Amniotic epithelial cell (primary cell): ENCODE data around the gene HOXD11.
A peak's percentile ranks its signal among the peaks of the same experiment; 100 is the strongest.

ENCODE experiments used
- DNase-seq: peaks from one replicate; pipeline ENCODE4 v3.0.0-alpha.2; 2010; ENCODE audit warnings: low read depth

Gene HOXD11

GRCh38 chr2:176081837-176082524 lies 25.1 kb upstream of the HOXD11 start:
- DNase-seq: no peak

DNA sequence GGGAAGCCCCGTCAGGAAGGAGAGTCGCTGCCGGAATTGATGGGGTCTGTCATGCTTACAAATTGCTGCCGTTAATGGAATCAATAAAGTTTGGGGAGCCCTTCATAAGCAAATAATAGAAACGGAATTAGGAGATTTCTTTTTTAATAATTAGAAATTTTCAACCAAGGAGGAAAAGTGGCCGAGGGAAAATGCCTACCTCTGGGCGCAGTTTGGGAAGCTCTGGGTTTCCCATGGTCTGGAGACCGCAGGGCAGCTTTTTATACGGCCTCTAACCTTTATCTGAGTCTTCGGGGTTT lies 24.6 kb upstream of the HOXD11 start:
- no peak for DNase-seq

- no peak for DNase-seq
These were observed 24.0 kb upstream of the HOXD11 start for GRCh38 chr2:176082824-176083751.

DNA sequence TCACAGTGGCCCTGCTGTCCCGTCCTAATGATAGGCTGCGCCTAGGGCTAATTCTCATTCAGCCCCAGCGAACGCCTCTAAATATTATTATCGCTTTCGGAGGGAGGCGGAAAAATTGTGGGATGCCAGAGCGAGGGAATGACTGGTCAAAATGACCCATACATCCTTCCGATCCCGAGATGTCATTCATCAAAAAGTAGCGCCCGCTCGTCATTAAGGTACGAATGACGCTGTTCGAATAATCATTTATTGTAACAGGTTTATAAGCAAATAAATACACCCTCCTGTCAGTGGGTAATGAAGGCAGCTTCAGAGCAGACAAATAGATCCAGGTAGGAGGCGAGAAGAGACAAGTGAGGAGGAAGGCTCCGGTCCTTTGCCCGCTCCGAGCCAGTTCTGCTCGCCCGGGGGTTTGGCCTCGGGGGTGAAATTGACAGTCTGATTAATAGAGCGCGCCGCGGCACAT lies 23.3 kb upstream of the HOXD11 start, which contains the start of gene EVX2:
TSS of gene EVX2 (minus strand) at position 167 of the 466 bp plus-strand sequence. CDS start 186 bp downstream, outside the sequence.
- no peak for DNase-seq

GRCh38 chr2:176084611-176085119 lies 22.4 kb upstream of the HOXD11 start:
- no peak for DNase-seq

- no peak for DNase-seq
These were observed 21.8 kb upstream of the HOXD11 start for GRCh38 chr2:176085120-176085788.

- DNase-seq: peak; percentile 30
These were observed 21.0 kb upstream of the HOXD11 start for GRCh38 chr2:176085861-176086771.

GRCh38 chr2:176087330-176088047 lies 19.6 kb upstream of the HOXD11 start:
- DNase-seq: no peak

GRCh38 chr2:176088048-176088936 lies 18.8 kb upstream of the HOXD11 start:
- peak; percentile 14 for DNase-seq

DNA sequence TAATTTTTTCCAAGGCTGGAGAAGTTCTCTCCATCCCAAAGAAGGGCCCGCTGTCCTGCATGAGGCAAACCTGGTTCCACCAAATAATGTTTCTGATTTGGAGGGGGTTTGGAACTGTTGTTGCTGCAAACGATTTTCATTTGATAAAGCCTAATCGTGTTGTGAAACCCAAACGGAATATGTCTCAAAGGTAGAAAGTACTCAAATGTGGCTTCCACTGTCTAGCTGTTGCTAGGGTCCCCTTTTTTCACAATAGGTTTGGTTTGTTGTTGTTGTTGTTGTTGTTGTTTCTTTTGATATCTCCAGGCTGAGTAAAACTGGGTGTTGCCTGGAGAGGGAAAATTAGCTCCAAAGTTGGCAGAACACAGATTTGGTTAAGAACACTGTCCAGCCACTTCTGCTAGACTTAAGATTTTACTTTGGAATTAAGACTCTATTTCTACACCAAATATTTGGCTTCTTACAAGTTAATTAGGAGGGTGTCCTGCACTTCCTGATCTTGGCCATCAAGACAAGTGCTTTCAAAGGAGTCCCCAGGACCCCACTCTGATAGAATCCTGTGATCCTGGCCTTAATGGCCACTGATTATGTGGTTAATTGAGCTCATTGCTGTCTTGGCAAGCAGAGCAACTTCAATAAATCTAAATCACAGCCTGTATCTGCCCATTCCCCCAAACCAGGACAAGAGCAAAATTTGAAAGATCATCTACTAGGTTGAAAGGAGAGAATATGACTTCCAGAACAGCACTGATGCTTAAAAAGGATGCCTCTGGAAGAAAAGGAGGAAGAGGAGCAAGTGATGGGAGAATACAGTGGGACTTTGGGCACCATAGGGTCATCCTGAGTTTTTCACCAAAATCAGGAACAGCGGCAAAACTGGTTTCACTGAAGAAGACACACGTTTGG lies 17.9 kb upstream of the HOXD11 start:
- no peak for DNase-seq

GRCh38 chr2:176089843-176090395 lies 17.2 kb upstream of the HOXD11 start:
- DNase-seq: no peak

DNA sequence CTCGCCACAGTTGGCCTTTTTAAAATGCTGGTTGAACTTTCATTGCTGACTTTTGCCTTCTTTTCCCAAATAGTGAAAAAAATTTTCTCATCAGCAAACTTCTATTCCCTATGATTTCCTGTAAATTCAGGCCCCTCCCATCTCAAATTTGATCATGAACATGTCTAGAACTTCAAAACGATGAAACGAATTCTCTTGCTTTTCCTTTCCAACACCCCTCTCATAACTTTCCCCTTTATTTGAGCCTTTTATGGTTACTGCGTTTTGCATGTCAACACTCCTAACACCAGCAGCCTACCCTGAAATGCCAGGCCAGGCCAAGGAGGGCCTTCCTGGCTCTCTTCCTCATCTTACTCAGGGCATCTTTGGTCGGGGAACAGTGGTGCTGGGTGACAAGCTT lies 16.2 kb upstream of the HOXD11 start:
- DNase-seq: no peak

DNA sequence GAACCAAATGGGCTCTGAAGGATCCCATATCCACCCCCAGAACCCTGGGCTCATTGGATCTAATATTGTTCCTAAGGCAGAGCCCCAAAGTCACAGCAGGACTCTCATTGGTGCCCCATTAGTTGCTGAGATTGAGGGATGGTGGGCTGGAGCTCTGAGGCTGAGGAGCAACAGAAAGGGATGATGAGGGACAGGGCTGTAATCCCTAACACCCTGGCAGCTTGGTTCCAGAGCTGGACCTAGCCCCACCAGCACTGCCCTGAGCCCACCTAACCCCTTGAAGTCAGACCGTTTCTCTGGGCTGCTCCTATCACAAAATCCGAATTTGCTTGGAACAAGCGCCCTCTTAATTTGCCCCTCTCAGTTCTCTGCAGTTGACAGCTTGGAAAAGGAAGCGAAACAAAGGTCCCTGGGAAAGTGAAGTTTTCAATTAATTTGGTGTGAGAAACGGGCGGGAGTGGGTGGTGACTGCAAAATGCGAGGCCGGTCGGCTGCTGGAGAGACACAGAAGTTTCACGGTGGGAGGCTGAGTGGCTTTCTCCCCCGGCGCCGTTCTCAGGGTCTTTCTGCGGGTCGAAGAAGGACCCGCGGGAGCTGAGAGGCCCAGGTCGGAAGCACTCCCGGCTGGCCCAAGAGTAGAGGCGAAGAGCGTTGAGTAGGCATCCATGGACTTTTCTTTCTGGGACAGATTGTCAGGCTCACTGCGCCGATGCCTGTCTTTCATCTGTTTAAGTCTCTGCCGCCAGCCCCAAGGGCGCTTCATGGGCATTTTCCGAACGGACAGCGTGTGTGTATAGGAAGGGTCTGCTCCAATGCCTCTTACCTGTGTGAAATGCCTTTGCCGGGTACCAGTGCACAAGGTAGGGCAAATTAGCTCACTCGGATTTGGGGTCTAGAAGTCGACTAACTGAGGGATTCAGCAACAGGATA lies 15.5 kb upstream of the HOXD11 start:
- no peak for DNase-seq

DNA sequence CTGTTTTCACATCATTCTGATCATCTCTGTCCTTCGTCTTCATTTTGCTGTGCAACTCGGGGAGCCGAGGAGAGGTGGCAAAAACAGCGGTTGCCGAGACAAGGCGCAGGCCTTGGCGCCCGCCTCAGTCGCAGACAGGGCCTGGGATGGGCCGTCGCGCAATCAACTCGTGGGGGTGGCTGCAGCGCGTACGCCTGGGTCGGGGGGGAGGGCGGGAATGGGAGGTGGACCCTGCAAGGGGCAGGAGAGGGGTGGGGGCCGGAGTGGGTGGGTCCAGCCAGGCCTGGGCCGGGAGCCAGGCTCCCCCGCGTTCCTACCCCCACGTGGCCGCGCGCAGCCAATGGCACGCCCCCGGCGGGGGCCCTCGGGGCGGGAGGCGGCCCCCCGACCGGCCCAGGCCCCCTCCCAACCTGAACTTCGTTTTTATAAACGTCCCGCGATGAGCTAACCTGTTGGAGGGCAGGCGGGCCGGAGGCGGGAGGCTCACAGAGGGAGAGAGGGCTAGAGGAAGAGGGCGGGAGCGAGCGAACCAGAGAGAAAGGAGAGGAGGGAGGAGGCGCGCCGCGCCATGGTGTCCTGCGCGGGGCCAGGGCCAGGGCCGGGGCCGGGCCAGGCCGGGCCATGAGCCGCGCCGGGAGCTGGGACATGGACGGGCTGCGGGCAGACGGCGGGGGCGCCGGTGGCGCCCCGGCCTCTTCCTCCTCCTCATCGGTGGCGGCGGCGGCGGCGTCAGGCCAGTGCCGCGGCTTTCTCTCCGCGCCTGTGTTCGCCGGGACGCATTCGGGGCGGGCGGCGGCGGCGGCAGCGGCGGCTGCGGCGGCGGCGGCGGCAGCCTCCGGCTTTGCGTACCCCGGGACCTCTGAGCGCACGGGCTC lies 14.6 kb upstream of the HOXD11 start, which contains the start of gene HOXD13:
TSS of gene HOXD13 (plus strand) at position 452 of the 875 bp plus-strand sequence. CDS start at position 622, 170 bp downstream.
- no peak for DNase-seq

GRCh38 chr2:176093145-176093897 lies 13.8 kb upstream of the HOXD11 start:
- DNase-seq: no peak
